Occipital lobe (tissue), 2 donors: Measurements from ENCODE around the gene TUBB3. TPM values are rescaled to one million over a fixed set of nuclear protein-coding genes. Genes with fewer than 3 reads are reported as not detected.
"Not testable (repeated sequence)": the region's sequence is repeated elsewhere in the genome, so short reads cannot be mapped to it uniquely, and the experiment has no call there.

Experiments used
- DNase-seq: peaks from one replicate; lab custom pipeline; 2025; lab: John Stamatoyannopoulos, UW
- total RNA-seq: library from RNA; depleted of rRNA; stranded (reverse); fragments of >200 nt; gene quantifications from one replicate; pipeline ENCODE4 v1.2.3, GENCODE V29; 2014

The TUBB3 gene
- total RNA-seq, 1 donor from 2014 or later: 2,684 TPM

GRCh38 chr16:89900885-89901284, 22.3 kb upstream of the TUBB3 start:
- no peak for DNase-seq

GRCh38 chr16:89902980-89903379, 20.2 kb upstream of the TUBB3 start:
- DNase-seq: no peak

- DNase-seq: no peak
These were observed 19.1 kb upstream of the TUBB3 start for GRCh38 chr16:89903908-89904515.

GRCh38 chr16:89904606-89905510, 18.3 kb upstream of the TUBB3 start:
- no peak for DNase-seq

GRCh38 chr16:89905511-89906139, 17.5 kb upstream of the TUBB3 start:
- no peak for DNase-seq

GRCh38 chr16:89906140-89907025, 16.8 kb upstream of the TUBB3 start:
- DNase-seq: no peak

GRCh38 chr16:89907055-89907814, 15.9 kb upstream of the TUBB3 start:
- no peak for DNase-seq

- DNase-seq: no peak
These were observed 14.9 kb upstream of the TUBB3 start for GRCh38 chr16:89908236-89908635.

GRCh38 chr16:89909777-89910716, 13.1 kb upstream of the TUBB3 start:
- peak; percentile 66 for DNase-seq

GRCh38 chr16:89910717-89911354, 12.3 kb upstream of the TUBB3 start:
- DNase-seq: no peak

GRCh38 chr16:89911375-89911774, 11.8 kb upstream of the TUBB3 start:
- no peak for DNase-seq

GRCh38 chr16:89912143-89912542, 11.0 kb upstream of the TUBB3 start:
- no peak for DNase-seq

GRCh38 chr16:89912627-89913026, 10.5 kb upstream of the TUBB3 start:
- no peak for DNase-seq

GRCh38 chr16:89913408-89914387, 9.4 kb upstream of the TUBB3 start:
- DNase-seq: no peak

GRCh38 chr16:89914642-89915285, 8.4 kb upstream of the TUBB3 start:
- DNase-seq: not testable (repeated sequence)

- no peak for DNase-seq
These were observed 7.6 kb upstream of the TUBB3 start for GRCh38 chr16:89915303-89916232.
